HepG2 (cell line): Measurements from ENCODE around the gene GFER.

ENCODE experiments used
- BHLHE40 ChIP-seq: IDR thresholded peaks from 2 replicates; pipeline ENCODE4 v1.6.1; 2011; ENCODE audit warnings: low read length, improper control_type of control experiment
- CTCF ChIP-seq: sonication (generic); formaldehyde crosslinking; IDR thresholded peaks from 2 replicates; pipeline ENCODE4 v1.5.0; 2020; ENCODE audit warnings: mild to moderate bottlenecking, missing genetic modification reagents, moderate library complexity
- ETS1 ChIP-seq: sonication (generic); formaldehyde crosslinking; IDR thresholded peaks from 2 replicates; pipeline ENCODE4 v1.4.0; 2020; ENCODE audit warnings: missing genetic modification reagents
- POLR2A ChIP-seq, 2 experiments: IDR thresholded peaks; 2 replicates each; pipeline ENCODE4 v1.6.1; 2011; ENCODE audit warnings: low read depth in 2 of 2, low read length in 2 of 2, mild to moderate bottlenecking in 1 of 2, moderate library complexity in 1 of 2; ENCODE audit not compliant: insufficient read depth in 1 of 2
- SAP130 ChIP-seq: IDR thresholded peaks from 2 replicates; pipeline ENCODE4 v1.6.1; 2016; ENCODE audit warnings: low read depth
- SIN3A ChIP-seq: IDR thresholded peaks from 2 replicates; pipeline ENCODE4 v1.6.1; 2011; ENCODE audit warnings: low read depth, mild to moderate bottlenecking, control low read depth, low read length, borderline replicate concordance
- TAF1 ChIP-seq: sonication (generic); formaldehyde crosslinking; IDR thresholded peaks from 2 replicates; pipeline ENCODE4 v1.4.0; 2020; ENCODE audit warnings: missing genetic modification reagents
- YY1 ChIP-seq: IDR thresholded peaks from 2 replicates; pipeline ENCODE4 v1.6.1; 2011; ENCODE audit warnings: low read length, low read depth, moderate library complexity, mild to moderate bottlenecking; ENCODE audit not compliant: insufficient read depth, insufficient replicate concordance
- TF ChIP-seq, protein P1 (sequence below): sonication (generic); formaldehyde crosslinking; IDR thresholded peaks from 2 replicates; pipeline ENCODE4 v1.4.0; 2020; ENCODE audit warnings: missing genetic modification reagents

DNA sequence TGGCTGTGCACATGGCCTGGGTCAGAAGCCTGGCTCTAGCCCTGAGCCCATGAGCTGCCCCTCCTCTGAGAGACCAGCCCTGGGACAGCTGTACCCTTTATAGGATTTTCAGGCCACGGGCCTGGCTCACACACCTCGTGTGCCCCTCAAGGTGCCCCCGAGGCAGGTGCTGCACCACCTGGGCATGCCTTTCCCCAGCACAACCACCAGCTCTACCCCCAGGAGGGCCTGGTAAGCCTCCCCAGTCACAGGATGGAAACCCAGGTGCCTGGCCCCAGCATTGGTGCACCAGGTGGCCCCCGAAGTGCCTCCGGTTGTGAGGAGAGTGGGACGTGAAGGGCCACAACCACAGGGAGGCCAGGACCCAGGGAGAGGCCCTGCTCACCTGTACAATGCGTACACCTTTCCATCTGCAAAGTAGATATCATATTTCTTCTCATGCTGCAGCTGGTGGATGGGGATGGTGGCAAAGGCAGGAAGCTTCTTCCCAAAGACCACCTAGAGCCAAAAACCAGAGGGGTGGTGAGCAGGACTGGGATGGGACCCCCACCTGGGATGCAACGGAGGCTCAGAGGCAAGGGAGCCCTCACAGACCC is 19.3 kb downstream of the GFER start:
- TF ChIP-seq CTCF (CRISPR knock-in tag) (no peak), BHLHE40 (no peak), SAP130 (CRISPR knock-in tag) (no peak), SIN3A (no peak), YY1 (no peak), POLR2A (IDR thresholded peaks at IDR 0.05; ENCODE audit: insufficient read depth in 1 of 2, low read depth in 2 of 2, low read length in 2 of 2) (no peak), ETS1 (CRISPR knock-in tag) (no peak), TAF1 (CRISPR knock-in tag) (no peak)
- TF ChIP-seq, protein P1, sequence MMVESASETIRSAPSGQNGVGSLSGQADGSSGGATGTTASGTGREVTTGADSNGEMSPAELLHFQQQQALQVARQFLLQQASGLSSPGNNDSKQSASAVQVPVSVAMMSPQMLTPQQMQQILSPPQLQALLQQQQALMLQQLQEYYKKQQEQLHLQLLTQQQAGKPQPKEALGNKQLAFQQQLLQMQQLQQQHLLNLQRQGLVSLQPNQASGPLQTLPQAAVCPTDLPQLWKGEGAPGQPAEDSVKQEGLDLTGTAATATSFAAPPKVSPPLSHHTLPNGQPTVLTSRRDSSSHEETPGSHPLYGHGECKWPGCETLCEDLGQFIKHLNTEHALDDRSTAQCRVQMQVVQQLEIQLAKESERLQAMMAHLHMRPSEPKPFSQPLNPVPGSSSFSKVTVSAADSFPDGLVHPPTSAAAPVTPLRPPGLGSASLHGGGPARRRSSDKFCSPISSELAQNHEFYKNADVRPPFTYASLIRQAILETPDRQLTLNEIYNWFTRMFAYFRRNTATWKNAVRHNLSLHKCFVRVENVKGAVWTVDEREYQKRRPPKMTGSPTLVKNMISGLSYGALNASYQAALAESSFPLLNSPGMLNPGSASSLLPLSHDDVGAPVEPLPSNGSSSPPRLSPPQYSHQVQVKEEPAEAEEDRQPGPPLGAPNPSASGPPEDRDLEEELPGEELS (CRISPR knock-in tag) = no peak
